ENCODE data around the gene MYRIP.

DNA sequence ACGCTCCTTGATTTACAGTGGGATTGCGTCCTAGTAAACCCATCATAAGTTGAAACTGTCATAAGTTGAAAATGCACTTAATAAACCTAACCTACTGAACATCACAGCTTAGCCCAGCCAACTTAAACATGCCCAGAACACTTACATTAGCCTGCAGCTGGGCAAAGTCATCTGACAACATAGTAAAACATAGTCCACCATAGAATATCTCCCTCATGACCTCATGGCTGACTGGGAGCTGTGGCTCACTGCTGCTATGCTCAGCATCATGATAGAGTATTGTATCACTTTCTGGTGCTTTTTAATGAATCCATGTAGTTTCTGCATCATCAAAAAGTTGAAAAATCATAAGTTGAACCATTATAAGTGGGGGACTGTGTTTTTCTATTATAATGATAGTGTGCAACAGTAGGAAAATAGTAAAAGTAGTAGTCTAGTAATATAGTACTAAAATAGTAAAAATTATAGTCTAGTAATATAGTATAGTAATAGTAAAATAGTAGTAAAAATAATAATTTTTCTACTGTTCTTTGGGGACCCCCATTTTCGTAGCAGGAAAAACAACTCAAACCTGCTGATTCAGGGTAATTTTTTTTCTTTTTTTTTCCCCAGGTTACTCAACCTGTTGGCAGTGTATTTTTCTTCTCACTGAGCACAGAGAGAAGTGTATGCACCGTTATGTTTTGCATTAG lies 233.5 kb downstream of the MYRIP start:
- TF ChIP-seq, protein P1, sequence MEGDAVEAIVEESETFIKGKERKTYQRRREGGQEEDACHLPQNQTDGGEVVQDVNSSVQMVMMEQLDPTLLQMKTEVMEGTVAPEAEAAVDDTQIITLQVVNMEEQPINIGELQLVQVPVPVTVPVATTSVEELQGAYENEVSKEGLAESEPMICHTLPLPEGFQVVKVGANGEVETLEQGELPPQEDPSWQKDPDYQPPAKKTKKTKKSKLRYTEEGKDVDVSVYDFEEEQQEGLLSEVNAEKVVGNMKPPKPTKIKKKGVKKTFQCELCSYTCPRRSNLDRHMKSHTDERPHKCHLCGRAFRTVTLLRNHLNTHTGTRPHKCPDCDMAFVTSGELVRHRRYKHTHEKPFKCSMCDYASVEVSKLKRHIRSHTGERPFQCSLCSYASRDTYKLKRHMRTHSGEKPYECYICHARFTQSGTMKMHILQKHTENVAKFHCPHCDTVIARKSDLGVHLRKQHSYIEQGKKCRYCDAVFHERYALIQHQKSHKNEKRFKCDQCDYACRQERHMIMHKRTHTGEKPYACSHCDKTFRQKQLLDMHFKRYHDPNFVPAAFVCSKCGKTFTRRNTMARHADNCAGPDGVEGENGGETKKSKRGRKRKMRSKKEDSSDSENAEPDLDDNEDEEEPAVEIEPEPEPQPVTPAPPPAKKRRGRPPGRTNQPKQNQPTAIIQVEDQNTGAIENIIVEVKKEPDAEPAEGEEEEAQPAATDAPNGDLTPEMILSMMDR (IDR thresholded peaks at IDR 0.05; ENCODE audit: insufficient read depth, low read length, poor library complexity, severe bottlenecking) = no peak
- TF ChIP-seq EZH2phosphoT487 (conservative IDR thresholded peaks at IDR 0.05; ENCODE audit: low read length) = no peak

Data from SU-DHL-6 (cell line).